ENCODE measurements around the gene ZFP2. TPM values are rescaled to one million over a fixed set of nuclear protein-coding genes. Genes with fewer than 3 reads are reported as not detected.

The ZFP2 gene
- total RNA-seq, 2 experiments from 2014 or later, result 0.22 to 0.32 TPM

DNA sequence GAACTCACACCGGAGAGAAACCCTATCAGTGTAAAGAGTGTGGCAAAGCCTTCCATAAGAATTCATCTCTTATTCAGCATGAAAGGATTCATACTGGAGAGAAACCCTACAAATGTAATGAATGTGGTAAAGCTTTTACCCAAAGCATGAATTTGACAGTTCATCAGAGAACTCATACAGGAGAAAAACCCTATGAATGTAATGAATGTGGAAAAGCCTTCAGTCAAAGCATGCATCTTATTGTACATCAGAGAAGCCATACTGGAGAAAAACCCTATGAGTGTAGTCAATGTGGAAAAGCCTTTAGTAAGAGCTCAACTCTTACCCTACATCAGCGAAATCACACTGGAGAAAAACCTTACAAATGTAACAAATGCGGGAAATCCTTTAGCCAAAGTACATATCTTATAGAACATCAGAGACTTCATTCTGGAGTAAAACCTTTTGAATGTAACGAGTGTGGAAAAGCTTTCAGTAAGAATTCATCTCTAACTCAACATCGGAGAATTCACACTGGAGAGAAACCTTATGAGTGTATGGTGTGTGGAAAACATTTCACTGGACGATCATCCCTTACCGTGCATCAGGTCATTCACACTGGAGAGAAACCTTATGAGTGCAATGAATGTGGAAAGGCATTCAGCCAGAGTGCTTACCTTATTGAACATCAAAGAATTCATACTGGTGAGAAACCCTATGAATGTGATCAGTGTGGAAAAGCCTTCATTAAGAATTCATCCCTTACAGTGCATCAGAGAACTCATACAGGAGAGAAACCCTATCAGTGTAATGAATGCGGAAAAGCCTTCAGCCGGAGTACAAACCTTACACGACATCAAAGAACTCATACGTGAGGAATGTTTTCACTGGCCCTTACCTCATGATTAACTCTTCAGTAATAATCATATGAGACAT lies 36.4 kb downstream of the ZFP2 start:
- TF ChIP-seq, protein P1, sequence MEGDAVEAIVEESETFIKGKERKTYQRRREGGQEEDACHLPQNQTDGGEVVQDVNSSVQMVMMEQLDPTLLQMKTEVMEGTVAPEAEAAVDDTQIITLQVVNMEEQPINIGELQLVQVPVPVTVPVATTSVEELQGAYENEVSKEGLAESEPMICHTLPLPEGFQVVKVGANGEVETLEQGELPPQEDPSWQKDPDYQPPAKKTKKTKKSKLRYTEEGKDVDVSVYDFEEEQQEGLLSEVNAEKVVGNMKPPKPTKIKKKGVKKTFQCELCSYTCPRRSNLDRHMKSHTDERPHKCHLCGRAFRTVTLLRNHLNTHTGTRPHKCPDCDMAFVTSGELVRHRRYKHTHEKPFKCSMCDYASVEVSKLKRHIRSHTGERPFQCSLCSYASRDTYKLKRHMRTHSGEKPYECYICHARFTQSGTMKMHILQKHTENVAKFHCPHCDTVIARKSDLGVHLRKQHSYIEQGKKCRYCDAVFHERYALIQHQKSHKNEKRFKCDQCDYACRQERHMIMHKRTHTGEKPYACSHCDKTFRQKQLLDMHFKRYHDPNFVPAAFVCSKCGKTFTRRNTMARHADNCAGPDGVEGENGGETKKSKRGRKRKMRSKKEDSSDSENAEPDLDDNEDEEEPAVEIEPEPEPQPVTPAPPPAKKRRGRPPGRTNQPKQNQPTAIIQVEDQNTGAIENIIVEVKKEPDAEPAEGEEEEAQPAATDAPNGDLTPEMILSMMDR (conservative IDR thresholded peaks at IDR 0.05; ENCODE audit: low read length), result no peak
- no peak for TF ChIP-seq EZH2phosphoT487 (IDR thresholded peaks at IDR 0.05; ENCODE audit: borderline replicate concordance, low read depth, low read length)
- Histone ChIP-seq H3K4me2 (ENCODE audit: low read length) (no peak overlapping the region), H3K4me3 (ENCODE audit: low read depth, low read length, poor library complexity, severe bottlenecking) (no peak overlapping the region), H3K9me3 (ENCODE audit: low read length) (peaks cover 36% of the 10 kb centered on the region), H3K4me1 (ENCODE audit: insufficient read depth, low read length, poor library complexity, severe bottlenecking) (no peaks in the 10 kb centered on the region), H4K20me1 (ENCODE audit: insufficient read depth, low read length) (no peaks in the 10 kb centered on the region), H3K36me3 (ENCODE audit: insufficient read depth, low read length) (no peaks in the 10 kb centered on the region), H3K9me2 (ENCODE audit: insufficient read depth, low read length) (no peaks in the 10 kb centered on the region), H2AFZ (ENCODE audit: low read length) (no peak overlapping the region), H3K27ac (ENCODE audit: low read depth, low read length, poor library complexity, severe bottlenecking) (no peak overlapping the region), H3K79me2 (ENCODE audit: insufficient read depth, low read depth, low read length) (no peaks in the 10 kb centered on the region)
- no TSS peak for BruUV-seq (replicated peaks)
- CTCF ChIA-PET (ENCODE audit: unreplicated experiment), result no interaction called here
- POLR2A ChIA-PET, result no interaction called here
- DNase-seq (ENCODE audit: low spot score), result no peak
- intact Hi-C loops (cut with micrococcal nuclease; ENCODE audit: unreplicated experiment), result no loop called here

DNA sequence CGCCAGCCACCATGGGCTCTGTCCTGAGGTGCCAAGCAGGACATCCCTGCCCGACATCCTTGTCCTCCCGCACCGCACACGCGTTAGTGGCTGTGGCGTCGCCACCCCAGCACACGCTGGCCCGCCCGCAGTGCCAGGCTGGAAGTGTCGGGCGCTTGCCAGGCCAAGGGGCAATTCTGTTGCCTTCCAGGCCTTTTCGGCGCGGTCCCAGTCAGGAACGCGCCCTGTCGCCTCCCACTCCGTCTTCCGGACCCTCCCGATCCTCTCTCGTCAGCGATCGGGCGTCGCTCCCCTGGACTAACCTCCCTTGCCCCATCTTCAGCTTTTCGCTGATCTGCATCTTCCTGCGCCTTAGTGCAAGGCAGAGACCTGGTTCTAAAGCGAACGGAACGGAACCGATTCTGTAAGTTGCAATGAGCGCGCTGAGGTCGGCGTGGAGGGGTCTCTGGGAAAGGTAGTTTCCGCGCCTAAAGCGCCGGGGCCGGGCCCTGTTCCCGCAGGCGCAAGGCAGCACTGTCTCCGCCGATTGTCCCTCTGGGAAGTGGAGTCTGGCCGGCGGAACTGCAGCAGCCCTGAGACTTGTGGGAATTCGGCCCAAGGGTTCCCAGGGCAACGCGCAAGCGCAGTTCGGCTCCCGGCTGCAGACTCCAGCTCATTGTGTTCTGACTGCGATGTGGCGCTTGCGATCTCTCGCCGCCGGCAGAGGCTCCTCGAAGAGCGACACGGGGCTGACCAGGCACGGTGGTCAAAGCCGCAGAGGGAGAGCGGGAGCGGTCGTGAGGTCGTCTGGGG lies 45.1 kb downstream of the ZFP2 start, which contains the start of gene ZNF454:
ZNF454 (plus strand) TSS at position 630 of the 792 bp plus-strand sequence. CDS start 1,594 bp downstream, outside the sequence.
- H3K27ac ChIP-seq (ENCODE audit: low read depth, low read length, poor library complexity, severe bottlenecking), result no peak within 1 kb of the TSS
- H3K4me3 ChIP-seq (ENCODE audit: low read depth, low read length, poor library complexity, severe bottlenecking), result no peak within 1 kb of the TSS
- CTCF ChIA-PET (ENCODE audit: unreplicated experiment), result no interaction called here
- intact Hi-C loops (cut with micrococcal nuclease; ENCODE audit: unreplicated experiment), result no loop called here
- no peak within 1 kb of the TSS for H2AFZ ChIP-seq (ENCODE audit: low read length)
- no peaks in the 10 kb centered on the region for H3K9me3 ChIP-seq (ENCODE audit: low read length)
- H3K36me3 ChIP-seq (ENCODE audit: insufficient read depth, low read length), result no peaks in the 10 kb centered on the region
- H3K4me2 ChIP-seq (ENCODE audit: low read length), result no peak within 1 kb of the TSS
- H3K9me2 ChIP-seq (ENCODE audit: insufficient read depth, low read length), result no peaks in the 10 kb centered on the region
- no peaks in the 10 kb centered on the region for H3K79me2 ChIP-seq (ENCODE audit: insufficient read depth, low read depth, low read length)
- no peaks in the 10 kb centered on the region for H3K4me1 ChIP-seq (ENCODE audit: insufficient read depth, low read length, poor library complexity, severe bottlenecking)
- POLR2A ChIA-PET, result no interaction called here
- DNase-seq (ENCODE audit: low spot score), result no peak
- TF ChIP-seq, protein P1 (conservative IDR thresholded peaks at IDR 0.05; ENCODE audit: low read length), result no peak
- no peak for TF ChIP-seq EZH2phosphoT487 (IDR thresholded peaks at IDR 0.05; ENCODE audit: borderline replicate concordance, low read depth, low read length)
- H4K20me1 ChIP-seq (ENCODE audit: insufficient read depth, low read length), result no peaks in the 10 kb centered on the region
- BruUV-seq (replicated peaks), result no TSS peak

Measured in OCI-LY7 (cell line).